DOHH2 (cell line): ENCODE data around the gene ANK2.

Experiments
- EZH2phosphoT487 ChIP-seq: fragments of 200-600 bp; sonication (generic); IDR thresholded peaks from 2 replicates; pipeline ENCODE4 v1.6.1; 2017; ENCODE audit warnings: borderline replicate concordance, mild to moderate bottlenecking, antibody characterized with exemption, low read length, moderate library complexity, mixed read lengths
- TF ChIP-seq, protein P1 (sequence below): fragments of 200-600 bp; sonication (generic); IDR thresholded peaks from one replicate; pipeline ENCODE4 v1.5.1; 2014; ENCODE audit warnings: antibody characterized with exemption, mild to moderate bottlenecking, low read depth, low read length; ENCODE audit not compliant: poor library complexity, severe bottlenecking

GRCh38 chr4:113157086-113157857, 107.8 kb downstream of the ANK2 start:
- TF ChIP-seq, protein P1, sequence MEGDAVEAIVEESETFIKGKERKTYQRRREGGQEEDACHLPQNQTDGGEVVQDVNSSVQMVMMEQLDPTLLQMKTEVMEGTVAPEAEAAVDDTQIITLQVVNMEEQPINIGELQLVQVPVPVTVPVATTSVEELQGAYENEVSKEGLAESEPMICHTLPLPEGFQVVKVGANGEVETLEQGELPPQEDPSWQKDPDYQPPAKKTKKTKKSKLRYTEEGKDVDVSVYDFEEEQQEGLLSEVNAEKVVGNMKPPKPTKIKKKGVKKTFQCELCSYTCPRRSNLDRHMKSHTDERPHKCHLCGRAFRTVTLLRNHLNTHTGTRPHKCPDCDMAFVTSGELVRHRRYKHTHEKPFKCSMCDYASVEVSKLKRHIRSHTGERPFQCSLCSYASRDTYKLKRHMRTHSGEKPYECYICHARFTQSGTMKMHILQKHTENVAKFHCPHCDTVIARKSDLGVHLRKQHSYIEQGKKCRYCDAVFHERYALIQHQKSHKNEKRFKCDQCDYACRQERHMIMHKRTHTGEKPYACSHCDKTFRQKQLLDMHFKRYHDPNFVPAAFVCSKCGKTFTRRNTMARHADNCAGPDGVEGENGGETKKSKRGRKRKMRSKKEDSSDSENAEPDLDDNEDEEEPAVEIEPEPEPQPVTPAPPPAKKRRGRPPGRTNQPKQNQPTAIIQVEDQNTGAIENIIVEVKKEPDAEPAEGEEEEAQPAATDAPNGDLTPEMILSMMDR = no peak
- TF ChIP-seq EZH2phosphoT487 = no peak
